Transverse colon (tissue), 4 donors: ENCODE data around the gene ANKRD23. TPM values are rescaled to one million over a fixed set of nuclear protein-coding genes. Genes with fewer than 3 reads are reported as not detected.
"Not testable (repeated sequence)": the region's sequence is repeated elsewhere in the genome, so short reads cannot be mapped to it uniquely, and the experiment has no call there.

Experiments used
- DNase-seq: peaks from one replicate; pipeline ENCODE4 v3.0.0-alpha.2; 2019
- H3K27ac ChIP-seq, 4 donors: fragments of 200-600 bp; sonication (generic); 2 replicates each; pipeline ENCODE4 v1.5.1; 2016 to 2018; ENCODE audit warnings: inconsistent platforms in 4 of 4
- H3K27me3 ChIP-seq: fragments of 200-600 bp; sonication (generic); 2 replicates; pipeline ENCODE4 v1.5.1; 2017; ENCODE audit warnings: inconsistent platforms
- H3K36me3 ChIP-seq, 4 donors: fragments of 200-600 bp; sonication (generic); 2 replicates each; pipeline ENCODE4 v1.5.1; 2017 to 2019; ENCODE audit warnings: inconsistent platforms in 4 of 4
- H3K4me1 ChIP-seq, 4 donors: fragments of 200-600 bp; sonication (generic); 2 replicates each; pipeline ENCODE4 v1.5.1; 2017 to 2020; ENCODE audit warnings: inconsistent platforms in 4 of 4
- H3K4me3 ChIP-seq, 4 donors: fragments of 200-600 bp; sonication (generic); 1 replicate in 1 of 4; 2 replicates in 3 of 4; pipeline versions ENCODE4 v1.5.1 to v1.6.1; 2017 to 2019; ENCODE audit warnings: inconsistent platforms in 4 of 4
- H3K9me3 ChIP-seq, 2 donors: fragments of 200-600 bp; sonication (generic); 2 replicates each; pipeline ENCODE4 v1.5.1; 2017 to 2019; ENCODE audit warnings: inconsistent platforms in 2 of 2
- EP300 ChIP-seq: sonication (generic); formaldehyde crosslinking; IDR thresholded peaks from one replicate; pipeline ENCODE4 v1.6.1; 2017; ENCODE audit warnings: antibody characterized with exemption, low read depth
- POLR2A ChIP-seq: fragments of 450-650 bp; IDR thresholded peaks from one replicate; pipeline ENCODE4 v1.6.1; 2016; ENCODE audit warnings: antibody characterized with exemption, mild to moderate bottlenecking, moderate library complexity
- POLR2AphosphoS5 ChIP-seq, 3 donors: sonication (generic); formaldehyde crosslinking; IDR thresholded peaks; one replicate each; pipeline ENCODE4 v1.6.1; 2016; ENCODE audit warnings: antibody characterized with exemption in 3 of 3
- WGBS, 2 donors: methylation state at CpG; one replicate each; pipeline ENCODE4 v1.1.5; 2018; ENCODE audit warnings: low coverage in 1 of 2; 5-methylcytosine and 5-hydroxymethylcytosine counted together
- in situ Hi-C, 4 donors: fragments of 200-750 bp; cut with MboI; loops; one replicate each; pipeline versions ENCODE4 v1.15.0 to v1.15.1; 2017; ENCODE audit warnings: low sequenced_read_pairs in 3 of 4, low pct_ligation_motif_present in 1 of 4, low pct_unique_long_range_greater_than_20kb in 1 of 4
- intact Hi-C: fragments of 100-400 bp; cut with DNase I; formaldehyde crosslinking; loops from one replicate; pipeline ENCODE4 v1.15.1; 2023; ENCODE audit warnings: low total_unique reads
- total RNA-seq, 4 donors: library from RNA; depleted of rRNA; stranded (reverse); fragments of >200 nt; gene quantifications; one replicate each; pipeline ENCODE4 v1.1.0, GENCODE V29; 2016
- TF ChIP-seq, protein P1 (sequence below), 5 experiments: fragments of 200-600 bp in 3 of 5; fragments of 450-650 bp in 2 of 5; sonication (generic) in 3 of 5; IDR thresholded peaks; 1 replicate in 2 of 5; 2 replicates in 3 of 5; pipeline ENCODE4 v1.5.1; 2016 to 2017; ENCODE audit warnings: antibody characterized with exemption in 5 of 5, inconsistent platforms in 3 of 5, mild to moderate bottlenecking in 2 of 5, moderate library complexity in 1 of 5

Gene ANKRD23
- total RNA-seq, 4 donors from 2014 or later: 4.1 to 22.7 (median 7.0) TPM

DNA sequence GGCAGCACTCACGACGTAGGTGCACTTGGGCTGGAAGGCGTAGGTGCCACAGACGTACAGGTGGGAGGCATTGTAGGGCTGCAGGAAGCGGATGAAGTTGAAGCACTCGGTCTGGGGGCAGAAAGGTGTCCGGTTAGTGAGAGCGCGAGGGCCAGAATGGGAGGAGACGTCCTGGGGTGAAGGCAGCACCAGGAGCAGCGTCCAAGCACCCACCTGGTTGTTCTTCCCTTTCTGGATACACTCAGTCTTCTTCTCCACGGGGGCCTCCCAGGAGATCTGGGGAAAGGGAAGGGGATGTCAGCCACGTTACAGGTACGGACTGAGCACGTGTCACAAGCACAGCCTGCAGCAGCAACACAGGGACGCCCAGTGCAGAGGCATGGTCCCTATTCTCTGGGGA is 21.8 kb upstream of the ANKRD23 start:
- Histone ChIP-seq H3K4me1 (peaks cover 18 to 45% (median 41%) of the 10 kb centered on the region in 4 donors), H3K9me3 (no peaks in the 10 kb centered on the region), H3K36me3 (peaks cover 0 to 23% (median 6%) of the 10 kb centered on the region in 4 donors), H3K27me3 (no peaks in the 10 kb centered on the region), H3K4me3 (no peak overlapping the region), H3K27ac (peak overlapping the region in 2 of 4 donors; percentile 94 to 100)
- in situ Hi-C loops: no loop called here
- intact Hi-C loops: no loop called here
- no peak for DNase-seq
- 77% methylated on average over 16 of the region's 16 CpGs; no CpG with 5 or more reads in 1 of the 2 donors for WGBS, 2 donors
- TF ChIP-seq POLR2AphosphoS5 (IDR thresholded peaks at IDR 0.05) (no peak), EP300 (no peak), POLR2A (no peak)
- TF ChIP-seq, protein P1, sequence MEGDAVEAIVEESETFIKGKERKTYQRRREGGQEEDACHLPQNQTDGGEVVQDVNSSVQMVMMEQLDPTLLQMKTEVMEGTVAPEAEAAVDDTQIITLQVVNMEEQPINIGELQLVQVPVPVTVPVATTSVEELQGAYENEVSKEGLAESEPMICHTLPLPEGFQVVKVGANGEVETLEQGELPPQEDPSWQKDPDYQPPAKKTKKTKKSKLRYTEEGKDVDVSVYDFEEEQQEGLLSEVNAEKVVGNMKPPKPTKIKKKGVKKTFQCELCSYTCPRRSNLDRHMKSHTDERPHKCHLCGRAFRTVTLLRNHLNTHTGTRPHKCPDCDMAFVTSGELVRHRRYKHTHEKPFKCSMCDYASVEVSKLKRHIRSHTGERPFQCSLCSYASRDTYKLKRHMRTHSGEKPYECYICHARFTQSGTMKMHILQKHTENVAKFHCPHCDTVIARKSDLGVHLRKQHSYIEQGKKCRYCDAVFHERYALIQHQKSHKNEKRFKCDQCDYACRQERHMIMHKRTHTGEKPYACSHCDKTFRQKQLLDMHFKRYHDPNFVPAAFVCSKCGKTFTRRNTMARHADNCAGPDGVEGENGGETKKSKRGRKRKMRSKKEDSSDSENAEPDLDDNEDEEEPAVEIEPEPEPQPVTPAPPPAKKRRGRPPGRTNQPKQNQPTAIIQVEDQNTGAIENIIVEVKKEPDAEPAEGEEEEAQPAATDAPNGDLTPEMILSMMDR (IDR thresholded peaks at IDR 0.05): no peak

DNA sequence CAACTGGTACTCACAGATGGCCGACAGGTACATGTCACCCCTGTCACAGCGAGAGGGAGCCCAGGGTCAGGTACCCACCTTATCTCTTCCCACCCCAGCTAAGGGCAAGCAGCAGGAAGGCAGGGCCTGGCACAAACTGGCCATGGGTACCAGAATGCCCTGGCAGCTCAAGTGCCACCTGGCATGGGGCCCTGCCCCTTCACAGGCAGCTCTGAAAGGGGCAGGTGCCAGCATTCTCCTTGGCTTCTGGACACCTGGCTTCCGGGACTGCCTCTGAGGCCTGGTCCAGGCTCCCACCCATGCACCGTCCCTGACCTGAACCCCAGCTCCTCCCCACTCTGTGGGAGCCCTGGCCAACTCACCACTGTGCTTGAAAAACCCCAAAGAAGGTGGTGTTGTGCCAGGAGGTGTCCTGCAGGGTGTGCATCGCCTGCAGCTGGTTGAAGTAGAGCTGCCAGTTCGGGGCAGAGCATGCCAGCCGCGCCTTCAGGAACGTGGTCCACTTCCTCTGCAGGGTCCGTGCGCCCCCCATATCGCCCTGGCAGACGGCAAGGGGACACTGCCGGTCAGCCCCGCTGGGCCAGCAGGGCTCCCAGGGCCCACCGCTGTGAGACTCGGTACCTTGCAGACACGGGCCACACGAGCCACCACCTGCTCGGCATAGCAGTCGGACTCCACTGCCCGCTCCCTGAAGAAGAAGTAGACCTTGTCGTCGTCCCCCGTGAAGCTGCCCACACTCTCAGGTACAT is 20.7 kb upstream of the ANKRD23 start:
- DNase-seq: no peak
- Histone ChIP-seq H3K9me3 (no peaks in the 10 kb centered on the region), H3K4me3 (no peak overlapping the region), H3K36me3 (peaks cover 0 to 23% (median 6%) of the 10 kb centered on the region in 4 donors), H3K27ac (peak overlapping the region in 1 of 4 donors; percentile 100), H3K27me3 (no peaks in the 10 kb centered on the region), H3K4me1 (peaks cover 14 to 48% (median 41%) of the 10 kb centered on the region in 4 donors)
- in situ Hi-C loops: no loop called here
- WGBS, 2 donors: 80% methylated on average over 24 of the region's 25 CpGs; no CpG with 5 or more reads in 1 of the 2 donors
- no peak for TF ChIP-seq POLR2AphosphoS5 (IDR thresholded peaks at IDR 0.05)
- TF ChIP-seq EP300: no peak
- TF ChIP-seq, protein P1 (IDR thresholded peaks at IDR 0.05): peak in 1 of 5 experiments; percentile 18
- intact Hi-C loops: no loop called here

DNA sequence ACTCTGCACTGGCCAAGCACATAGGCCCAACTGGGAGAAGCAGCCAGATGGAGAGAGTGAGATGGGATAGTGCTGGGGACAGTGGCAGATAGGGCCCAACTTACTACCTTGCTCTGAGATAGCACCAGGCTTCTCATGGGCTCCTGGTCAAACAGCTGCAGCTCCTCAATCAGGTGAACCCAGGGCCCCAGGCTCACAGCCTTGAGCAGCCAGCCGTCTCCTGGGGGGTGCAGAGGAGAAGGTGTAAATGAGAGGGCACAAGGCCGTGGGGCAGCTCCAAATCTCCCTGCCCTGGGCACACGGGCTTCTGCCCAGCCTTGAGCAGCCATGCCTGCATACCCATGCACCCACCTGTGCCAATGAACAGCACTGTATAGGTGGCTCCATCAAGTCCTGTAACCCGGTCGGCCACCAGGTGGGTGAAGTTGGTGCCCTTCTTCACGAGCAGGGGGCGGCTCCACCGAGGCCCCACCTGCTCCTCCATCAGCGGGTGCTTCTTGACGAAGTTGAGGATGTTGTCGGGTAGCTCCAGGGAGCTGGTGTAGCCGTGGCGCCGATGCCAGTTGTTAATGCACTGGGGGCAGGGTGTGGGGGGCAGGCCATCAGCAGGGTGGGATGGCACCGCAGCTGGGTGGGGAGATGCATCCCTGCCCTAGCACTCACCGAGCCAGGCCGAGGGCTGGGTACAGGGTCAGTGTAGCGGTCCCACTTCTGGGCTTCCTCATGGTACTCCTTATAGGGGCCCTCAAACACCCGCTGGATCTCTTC is 19.9 kb upstream of the ANKRD23 start:
- Histone ChIP-seq H3K36me3 (peaks cover 0 to 23% (median 6%) of the 10 kb centered on the region in 4 donors), H3K27me3 (no peaks in the 10 kb centered on the region), H3K4me3 (no peak overlapping the region), H3K4me1 (peaks cover 18 to 54% (median 48%) of the 10 kb centered on the region in 4 donors), H3K27ac (peak overlapping the region in 1 of 4 donors; percentile 100), H3K9me3 (no peaks in the 10 kb centered on the region)
- in situ Hi-C loops: no loop called here
- WGBS, 2 donors: 88% methylated on average over 19 of the region's 19 CpGs; no CpG with 5 or more reads in 1 of the 2 donors
- no peak for TF ChIP-seq POLR2AphosphoS5 (IDR thresholded peaks at IDR 0.05)
- TF ChIP-seq POLR2A: no peak
- TF ChIP-seq EP300: no peak
- TF ChIP-seq, protein P1 (IDR thresholded peaks at IDR 0.05): no peak
- no peak for DNase-seq
- intact Hi-C loops: no loop called here

DNA sequence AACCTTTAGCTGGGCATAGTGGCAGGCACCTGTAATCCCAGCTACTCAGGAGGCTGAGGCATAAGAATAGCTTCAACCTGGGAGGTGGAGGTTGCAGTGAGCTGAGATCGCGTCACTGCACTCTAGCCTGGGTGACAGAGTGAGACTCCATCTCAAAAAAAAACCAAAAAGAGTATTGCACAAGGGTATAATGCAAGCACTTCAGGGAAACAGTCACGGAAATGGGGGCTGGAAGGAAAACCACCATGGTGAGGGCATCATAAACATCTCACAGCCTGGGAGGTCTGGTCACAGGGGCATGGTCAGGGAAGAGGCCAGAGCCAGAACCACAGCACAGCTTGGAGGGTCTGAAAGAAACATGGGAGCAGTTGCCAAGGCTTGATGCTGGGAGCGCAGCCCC is 19.2 kb upstream of the ANKRD23 start:
- H3K27me3 ChIP-seq, DNase-seq, in situ Hi-C loops, H3K4me3 ChIP-seq, H3K9me3 ChIP-seq, intact Hi-C loops: not testable (repeated sequence)
- peak overlapping the region in 1 of 4 donors; percentile 100 for H3K27ac ChIP-seq
- peaks cover 0 to 23% (median 6%) of the 10 kb centered on the region in 4 donors for H3K36me3 ChIP-seq
- 87 to 100% methylated on average over 1 to 4 of the region's 4 CpGs for WGBS, 2 donors
- peaks cover 21 to 56% (median 49%) of the 10 kb centered on the region in 4 donors for H3K4me1 ChIP-seq
